Measurements from ENCODE around the gene SLC7A11. TPM values are rescaled to one million over a fixed set of nuclear protein-coding genes. Genes with fewer than 3 reads are reported as not detected.

SLC7A11 gene
- total RNA-seq, 4 donors from 2014 or later, result under 0.01 to 2.5 (median 0.82) TPM; not detected in 1

DNA sequence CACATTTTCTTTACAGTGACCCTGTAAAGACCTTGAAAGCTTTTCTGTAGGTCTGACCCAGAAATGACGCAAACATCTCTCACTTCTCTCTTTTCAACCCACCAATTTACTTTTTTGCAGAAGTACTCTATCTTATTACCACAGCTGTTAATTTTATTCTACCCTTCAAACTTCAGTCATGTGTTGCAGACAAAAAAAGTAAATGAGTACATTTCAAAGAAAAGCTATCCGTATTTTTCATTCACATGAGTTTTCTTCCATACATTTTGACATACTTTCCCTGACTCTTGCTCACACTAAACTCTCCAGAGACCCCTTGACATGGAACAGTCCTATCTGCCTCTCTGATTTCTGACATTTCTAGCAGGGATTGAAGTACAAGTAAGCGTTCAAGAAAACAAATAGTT lies 51.7 kb downstream of the SLC7A11 start:
- no peaks in the 10 kb centered on the region for H3K9me3 ChIP-seq
- no peaks in the 10 kb centered on the region for H3K27me3 ChIP-seq
- no peaks in the 10 kb centered on the region for H3K4me1 ChIP-seq
- H3K4me3 ChIP-seq, result no peak overlapping the region
- WGBS, 2 donors (ENCODE audit: low coverage in 1 of 2), result 66 to 69% methylated on average over 3 of the region's 3 CpGs
- in situ Hi-C loops (cut with MboI; ENCODE audit: low pct_ligation_motif_present in 1 of 4, low pct_unique_long_range_greater_than_20kb in 1 of 4, low sequenced_read_pairs in 3 of 4) (no loop called here), intact Hi-C loops (cut with DNase I; ENCODE audit: low total_unique reads) (no loop called here)
- DNase-seq, result no peak
- H3K36me3 ChIP-seq, result no peaks in the 10 kb centered on the region
- TF ChIP-seq POLR2AphosphoS5 (IDR thresholded peaks at IDR 0.05), result no peak
- no peak for TF ChIP-seq EP300 (IDR thresholded peaks at IDR 0.05; ENCODE audit: low read depth)
- no peak for TF ChIP-seq POLR2A (IDR thresholded peaks at IDR 0.05)
- TF ChIP-seq, protein P1, sequence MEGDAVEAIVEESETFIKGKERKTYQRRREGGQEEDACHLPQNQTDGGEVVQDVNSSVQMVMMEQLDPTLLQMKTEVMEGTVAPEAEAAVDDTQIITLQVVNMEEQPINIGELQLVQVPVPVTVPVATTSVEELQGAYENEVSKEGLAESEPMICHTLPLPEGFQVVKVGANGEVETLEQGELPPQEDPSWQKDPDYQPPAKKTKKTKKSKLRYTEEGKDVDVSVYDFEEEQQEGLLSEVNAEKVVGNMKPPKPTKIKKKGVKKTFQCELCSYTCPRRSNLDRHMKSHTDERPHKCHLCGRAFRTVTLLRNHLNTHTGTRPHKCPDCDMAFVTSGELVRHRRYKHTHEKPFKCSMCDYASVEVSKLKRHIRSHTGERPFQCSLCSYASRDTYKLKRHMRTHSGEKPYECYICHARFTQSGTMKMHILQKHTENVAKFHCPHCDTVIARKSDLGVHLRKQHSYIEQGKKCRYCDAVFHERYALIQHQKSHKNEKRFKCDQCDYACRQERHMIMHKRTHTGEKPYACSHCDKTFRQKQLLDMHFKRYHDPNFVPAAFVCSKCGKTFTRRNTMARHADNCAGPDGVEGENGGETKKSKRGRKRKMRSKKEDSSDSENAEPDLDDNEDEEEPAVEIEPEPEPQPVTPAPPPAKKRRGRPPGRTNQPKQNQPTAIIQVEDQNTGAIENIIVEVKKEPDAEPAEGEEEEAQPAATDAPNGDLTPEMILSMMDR (IDR thresholded peaks at IDR 0.05), result no peak
- no peak overlapping the region for H3K27ac ChIP-seq

DNA sequence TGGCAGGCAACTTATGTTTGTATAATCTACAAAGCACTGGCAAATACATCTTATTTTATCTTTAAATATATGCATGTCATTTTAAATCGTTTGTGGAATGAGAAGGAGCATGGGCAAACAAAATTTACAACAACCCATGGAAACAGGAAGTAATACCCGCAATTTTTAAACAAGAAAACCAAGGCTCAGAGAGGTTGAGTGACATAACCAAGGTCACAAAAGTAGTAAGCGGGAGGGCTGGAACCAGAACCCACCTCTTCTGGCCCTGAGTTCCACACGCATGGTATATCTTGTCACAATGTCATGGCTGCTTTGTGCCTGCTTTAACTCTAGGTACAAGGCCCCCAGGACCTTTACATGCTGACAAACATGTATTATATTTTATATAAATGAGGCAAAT lies 52.9 kb downstream of the SLC7A11 start:
- WGBS, 2 donors (ENCODE audit: low coverage in 1 of 2), result 51 to 69% methylated on average over 2 to 4 of the region's 4 CpGs
- intact Hi-C loops (cut with DNase I; ENCODE audit: low total_unique reads) (no loop called here), in situ Hi-C loops (cut with MboI; ENCODE audit: low pct_ligation_motif_present in 1 of 4, low pct_unique_long_range_greater_than_20kb in 1 of 4, low sequenced_read_pairs in 3 of 4) (loop anchor here in 1 of 4 donors (10.0 kb wide), 1 partner anchor 154 kb away; no protein-coding TSS in a partner anchor)
- no peaks in the 10 kb centered on the region for H3K36me3 ChIP-seq
- no peaks in the 10 kb centered on the region for H3K27me3 ChIP-seq
- no peaks in the 10 kb centered on the region for H3K9me3 ChIP-seq
- TF ChIP-seq, protein P1 (IDR thresholded peaks at IDR 0.05), result no peak
- TF ChIP-seq EP300 (IDR thresholded peaks at IDR 0.05; ENCODE audit: low read depth) (no peak), POLR2AphosphoS5 (IDR thresholded peaks at IDR 0.05) (no peak), POLR2A (IDR thresholded peaks at IDR 0.05) (no peak)
- DNase-seq, result no peak
- H3K27ac ChIP-seq, result no peak overlapping the region
- H3K4me3 ChIP-seq, result no peak overlapping the region
- H3K4me1 ChIP-seq, result no peaks in the 10 kb centered on the region

DNA sequence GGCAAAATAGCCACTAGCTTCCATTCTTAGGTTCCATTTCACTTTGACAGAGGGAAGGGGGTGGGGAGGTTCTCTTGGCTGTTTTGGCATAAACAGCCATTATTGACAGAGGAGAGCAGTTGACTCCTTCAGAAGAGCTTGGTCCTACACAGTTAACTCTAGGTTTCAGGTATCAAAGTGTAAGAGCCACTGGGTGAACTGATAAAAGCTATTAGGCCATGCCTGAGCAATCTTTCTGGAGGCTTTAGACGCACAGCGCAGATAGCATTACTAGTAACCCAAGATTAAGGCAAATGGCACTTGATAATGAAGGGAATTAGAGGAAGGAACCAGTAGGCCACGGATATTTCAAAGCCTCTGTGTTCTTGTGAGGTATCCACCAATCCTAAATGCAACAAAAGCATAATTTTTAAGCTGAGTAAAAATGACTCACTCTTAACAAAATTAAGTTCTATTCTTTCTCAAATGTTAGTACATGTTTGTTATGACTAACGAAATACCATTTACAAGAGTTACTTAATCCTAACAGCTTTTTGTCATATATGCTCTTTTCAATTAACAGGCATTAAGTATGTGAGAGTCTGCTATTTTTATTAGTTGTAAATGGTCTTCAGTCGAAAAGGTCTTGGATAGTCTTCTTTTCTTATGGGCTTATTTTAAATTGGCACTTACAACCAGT lies 53.6 kb downstream of the SLC7A11 start:
- in situ Hi-C loops (cut with MboI; ENCODE audit: low pct_ligation_motif_present in 1 of 4, low pct_unique_long_range_greater_than_20kb in 1 of 4, low sequenced_read_pairs in 3 of 4), result loop anchor here in 1 of 4 donors (10.0 kb wide), 1 partner anchor 154 kb away; no protein-coding TSS in a partner anchor
- TF ChIP-seq POLR2AphosphoS5 (IDR thresholded peaks at IDR 0.05), result no peak
- TF ChIP-seq EP300 (IDR thresholded peaks at IDR 0.05; ENCODE audit: low read depth), result no peak
- TF ChIP-seq, protein P1 (IDR thresholded peaks at IDR 0.05), result no peak
- no peak for TF ChIP-seq POLR2A (IDR thresholded peaks at IDR 0.05)
- no peaks in the 10 kb centered on the region for H3K36me3 ChIP-seq
- DNase-seq, result no peak
- 89 to 90% methylated on average over 3 to 5 of the region's 5 CpGs for WGBS, 2 donors (ENCODE audit: low coverage in 1 of 2)
- H3K27ac ChIP-seq, result no peak overlapping the region
- no peak overlapping the region for H3K4me3 ChIP-seq
- intact Hi-C loops (cut with DNase I; ENCODE audit: low total_unique reads), result no loop called here
- H3K9me3 ChIP-seq, result no peaks in the 10 kb centered on the region
- no peaks in the 10 kb centered on the region for H3K27me3 ChIP-seq
- H3K4me1 ChIP-seq, result no peaks in the 10 kb centered on the region

DNA sequence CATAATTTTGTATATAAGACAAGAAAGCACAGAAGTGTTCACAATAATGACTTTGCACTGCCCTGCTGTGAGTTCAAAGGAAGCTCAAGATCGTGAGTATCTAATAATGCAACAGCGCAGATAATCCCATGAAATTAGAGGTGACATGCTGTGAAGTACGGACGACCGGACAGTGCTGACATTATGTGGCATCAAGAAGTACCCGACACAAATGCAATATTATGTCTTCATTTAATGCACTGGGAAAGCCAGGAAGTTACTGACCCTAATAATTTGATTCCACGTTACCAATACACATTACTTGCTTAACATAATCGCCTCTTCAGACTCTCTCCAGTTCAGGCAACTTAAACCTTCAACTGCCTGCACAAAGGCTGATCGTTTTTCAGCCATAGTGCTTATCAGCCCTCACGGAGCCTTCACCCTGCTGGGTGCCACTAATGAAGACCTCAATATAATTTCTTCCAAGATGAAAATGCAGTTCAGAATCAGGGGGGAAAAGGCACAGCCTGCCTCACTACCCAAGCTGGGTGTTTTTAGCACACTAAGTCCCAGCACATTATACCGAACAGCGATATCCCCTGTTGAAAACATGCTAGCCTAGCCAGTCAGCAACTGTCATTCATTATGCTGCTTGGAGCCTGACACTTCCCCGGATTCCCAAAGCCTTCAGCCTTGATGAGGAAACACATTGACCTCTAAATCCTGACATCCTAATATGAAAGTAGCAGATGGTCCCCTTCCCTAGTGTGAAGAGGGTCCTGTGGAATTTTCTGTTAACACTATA lies 56.1 kb downstream of the SLC7A11 start:
- Histone ChIP-seq H3K27ac (no peak overlapping the region), H3K9me3 (no peaks in the 10 kb centered on the region), H3K4me1 (no peaks in the 10 kb centered on the region), H3K36me3 (no peaks in the 10 kb centered on the region), H3K27me3 (no peaks in the 10 kb centered on the region), H3K4me3 (no peak overlapping the region)
- in situ Hi-C loops (cut with MboI; ENCODE audit: low pct_ligation_motif_present in 1 of 4, low pct_unique_long_range_greater_than_20kb in 1 of 4, low sequenced_read_pairs in 3 of 4), result loop anchor here in 1 of 4 donors (10.0 kb wide), 1 partner anchor 151 kb away; no protein-coding TSS in a partner anchor
- TF ChIP-seq, protein P1 (IDR thresholded peaks at IDR 0.05), result no peak
- TF ChIP-seq POLR2AphosphoS5 (IDR thresholded peaks at IDR 0.05) (no peak), EP300 (IDR thresholded peaks at IDR 0.05; ENCODE audit: low read depth) (no peak), POLR2A (IDR thresholded peaks at IDR 0.05) (no peak)
- WGBS, 2 donors (ENCODE audit: low coverage in 1 of 2), result 90 to 92% methylated on average over 10 to 13 of the region's 13 CpGs
- no peak for DNase-seq
- intact Hi-C loops (cut with DNase I; ENCODE audit: low total_unique reads), result no loop called here
